Suppressor macrophage treated with lipopolysaccharide for 4 hours (primary cell): ENCODE data around the gene GNAO1.

Source experiments
- DNase-seq: peaks from one replicate; pipeline ENCODE4 v3.0.0-alpha.2; 2020

The GNAO1 gene

DNA sequence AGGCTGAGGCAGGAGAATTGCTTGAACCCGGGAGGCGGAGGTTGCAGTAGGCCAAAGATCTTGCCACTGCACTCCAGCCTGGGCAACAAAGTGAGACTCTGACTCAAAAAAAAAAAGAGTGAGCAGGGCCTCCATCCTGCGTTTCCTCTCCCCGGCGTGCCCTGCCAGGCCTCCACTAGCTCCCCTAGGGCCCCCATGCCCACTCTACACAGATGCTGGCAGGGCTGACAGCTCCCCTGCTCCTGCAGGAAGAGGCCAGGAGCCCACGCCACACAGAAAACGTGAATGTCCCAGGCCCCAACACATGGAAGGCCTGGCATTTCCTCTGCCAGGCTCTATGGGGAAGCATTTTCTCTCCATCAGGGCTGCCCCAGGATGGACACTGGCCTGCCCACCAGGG lies 124.7 kb downstream of the GNAO1 start:
- DNase-seq = no peak

DNA sequence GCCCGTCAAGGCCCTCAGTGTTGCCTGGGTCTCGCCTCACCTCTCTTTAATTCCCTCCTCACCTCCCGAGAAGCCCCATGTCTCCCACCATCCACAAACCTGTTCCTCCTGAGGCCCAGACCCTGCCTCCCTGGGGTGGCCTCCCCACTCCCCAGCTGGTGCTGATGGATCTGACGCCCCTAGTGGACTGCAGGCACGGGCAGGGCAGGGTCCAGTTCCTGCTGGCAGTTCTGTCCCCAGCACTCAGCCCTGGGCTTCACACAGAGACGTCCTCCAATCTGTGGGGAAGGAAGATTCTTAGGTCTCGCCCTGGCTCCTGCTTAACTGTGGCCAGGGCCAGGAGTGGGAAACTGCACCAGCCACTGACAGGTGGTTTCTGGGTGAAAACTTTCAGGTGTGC lies 125.3 kb downstream of the GNAO1 start:
- no peak for DNase-seq

DNA sequence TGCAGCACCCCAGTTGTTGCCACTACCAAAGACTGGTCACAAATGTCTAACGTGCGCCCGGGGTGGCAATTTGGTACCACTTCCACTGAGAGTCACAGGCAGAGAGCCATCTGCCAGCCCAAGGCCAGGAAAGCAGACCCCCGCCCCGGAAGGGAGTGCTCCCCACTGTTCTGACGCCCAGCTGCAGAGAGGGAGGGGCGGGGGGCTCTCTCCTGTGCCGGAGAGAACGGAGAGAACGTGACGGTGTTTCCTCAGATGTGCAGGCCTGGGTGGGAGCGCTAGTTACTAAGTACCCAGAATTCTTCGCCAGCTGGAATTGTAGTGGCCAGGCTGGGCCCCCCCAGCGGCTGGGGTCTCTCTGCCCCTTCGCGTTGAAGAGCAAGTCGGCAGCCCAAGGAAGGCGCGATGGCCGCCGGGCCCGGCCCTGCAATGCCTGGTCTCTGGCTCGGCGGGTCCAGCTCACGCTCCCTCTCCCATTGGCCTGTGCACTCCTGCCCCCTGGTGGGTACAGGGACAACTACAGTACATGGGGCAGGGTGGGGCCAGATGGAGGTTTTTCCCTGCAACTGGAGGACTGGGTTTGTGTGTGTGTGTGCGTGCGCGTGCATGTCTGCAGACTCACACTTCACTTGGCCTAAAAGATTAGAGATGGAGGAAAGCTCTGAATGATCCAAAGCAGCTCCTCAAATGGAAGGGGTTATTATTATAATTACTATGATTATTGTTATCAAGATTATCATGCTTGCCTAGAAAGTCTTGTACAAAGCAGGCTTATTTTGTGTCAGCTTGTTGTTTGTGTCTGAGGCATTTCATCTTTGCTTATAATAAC lies 126.9 kb downstream of the GNAO1 start:
- peak; percentile 82 for DNase-seq

DNA sequence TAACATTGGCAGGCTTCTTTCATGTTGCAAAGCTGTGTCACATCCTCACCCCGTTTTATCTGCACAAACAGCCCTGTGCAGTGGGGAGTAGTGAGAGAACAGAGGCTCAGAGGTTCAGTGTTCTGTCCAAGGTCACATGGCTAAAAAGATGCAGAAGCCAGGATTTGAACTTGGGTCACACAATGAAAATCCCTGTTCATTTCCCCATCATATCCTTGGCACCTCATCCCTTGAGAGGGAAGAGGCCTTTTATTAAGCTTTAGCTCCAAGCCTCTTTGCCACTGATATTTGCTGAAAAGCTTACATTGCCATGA lies 127.5 kb downstream of the GNAO1 start:
- no peak for DNase-seq

DNA sequence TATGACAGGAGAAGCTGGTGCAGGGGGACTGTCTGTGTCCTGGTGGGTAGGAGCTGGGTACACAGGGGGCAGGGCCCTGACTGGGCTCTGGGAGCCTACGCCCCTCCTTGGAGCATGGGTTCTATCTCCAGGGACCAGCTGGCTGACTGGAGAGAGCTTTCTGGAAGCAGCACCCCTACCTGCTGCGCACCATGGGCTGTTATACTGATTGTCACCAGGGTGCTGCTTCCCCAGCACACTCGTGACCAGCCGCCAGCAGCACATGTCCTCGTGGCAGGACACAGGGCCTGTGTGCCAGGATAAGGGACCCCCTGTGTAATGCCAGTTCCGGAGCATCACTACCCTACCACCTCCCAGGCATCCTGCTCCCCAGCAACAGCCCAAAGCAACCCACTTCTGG lies 128.1 kb downstream of the GNAO1 start:
- no peak for DNase-seq

DNA sequence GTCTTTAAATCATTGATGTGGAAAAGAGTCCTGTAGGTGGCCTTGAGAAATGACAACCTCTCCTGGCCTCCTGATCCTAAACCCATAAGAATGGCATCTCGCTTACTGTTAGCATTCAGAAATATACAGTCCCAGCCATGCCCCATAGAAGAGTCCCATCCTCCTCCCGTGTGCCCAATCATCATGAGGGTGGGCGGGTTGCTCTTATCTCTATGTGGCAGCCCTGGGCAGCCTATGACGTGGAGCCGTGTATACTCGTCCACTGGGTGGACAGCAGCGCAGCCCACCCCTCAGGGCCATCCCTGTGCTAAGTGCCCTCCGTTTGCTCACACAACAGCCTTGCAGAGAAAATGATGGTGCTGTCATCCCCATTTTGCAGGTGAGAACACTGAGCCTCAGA lies 128.8 kb downstream of the GNAO1 start:
- no peak for DNase-seq

DNA sequence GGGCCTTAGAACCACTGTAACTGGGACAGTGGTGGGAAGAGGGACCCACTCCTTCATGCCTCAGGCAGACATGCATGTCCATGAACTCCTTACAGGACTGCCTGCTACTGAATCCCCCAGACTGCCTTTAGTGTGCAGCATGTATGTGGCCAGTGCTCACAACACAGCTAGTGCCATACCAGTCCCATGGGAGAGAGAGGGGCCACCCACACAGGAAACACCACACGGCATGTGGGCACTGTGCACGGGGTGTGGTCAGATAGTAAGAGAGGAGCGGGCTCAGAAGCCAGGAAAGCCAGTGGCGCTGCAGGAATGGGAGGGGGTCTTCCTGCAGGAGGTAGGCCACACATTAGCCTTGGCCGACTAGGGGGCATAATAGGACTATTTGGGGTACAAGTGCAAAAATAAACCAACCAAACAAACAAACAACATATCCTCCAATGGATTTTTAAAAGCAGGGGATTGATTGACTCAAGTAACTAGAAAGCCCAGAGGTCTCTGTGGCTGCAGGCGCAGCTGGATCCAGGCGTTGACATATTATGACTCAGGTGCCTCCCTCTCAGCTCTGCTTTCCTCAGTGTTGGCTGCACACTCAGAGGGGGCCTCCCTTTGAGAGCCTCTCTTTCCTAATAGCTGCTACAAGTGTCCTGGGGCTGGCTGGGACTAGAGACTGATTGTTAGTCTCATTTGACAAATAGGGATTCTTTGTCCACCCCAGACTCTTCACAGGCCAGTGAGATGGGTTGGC lies 129.7 kb downstream of the GNAO1 start:
- no peak for DNase-seq

DNA sequence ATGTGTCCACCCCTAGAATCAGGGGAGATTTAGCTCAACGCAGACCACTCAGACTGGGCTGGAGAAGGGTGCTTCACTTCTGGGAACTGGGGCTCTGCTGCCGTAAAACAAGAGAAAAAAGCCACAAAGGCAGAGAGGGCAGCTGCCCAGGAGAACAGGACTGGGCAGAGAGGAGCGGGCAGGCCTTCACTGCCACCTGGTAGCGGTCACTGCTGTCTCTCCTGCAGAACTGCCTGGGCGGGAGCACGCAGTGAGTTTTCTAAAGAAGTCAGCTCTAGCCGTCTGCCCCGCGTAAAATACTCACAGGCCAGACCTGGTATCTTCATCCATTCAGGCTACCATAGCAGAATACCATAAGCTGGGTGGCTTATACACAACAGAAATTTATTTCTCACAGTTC lies 130.3 kb downstream of the GNAO1 start:
- DNase-seq = no peak

DNA sequence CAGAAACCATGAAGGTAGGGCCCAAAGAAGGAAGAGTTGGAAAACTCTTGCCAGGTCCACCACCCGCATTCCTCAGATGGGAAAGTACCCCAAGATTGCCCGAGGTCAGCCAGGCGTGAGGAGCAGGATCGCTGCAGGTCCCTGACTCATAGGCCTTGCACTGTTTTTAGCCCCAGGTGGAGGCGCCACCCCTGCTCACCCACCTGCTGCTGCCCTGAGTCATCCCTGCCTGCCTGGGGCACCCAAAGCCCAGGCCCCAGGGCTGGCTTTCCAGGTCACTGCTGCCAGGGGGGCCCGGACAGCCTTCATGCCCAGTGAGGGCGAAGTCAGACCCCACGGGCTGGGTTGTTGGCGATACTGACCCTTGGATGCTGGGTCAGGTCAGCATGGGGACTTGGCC lies 133.1 kb downstream of the GNAO1 start:
- no peak for DNase-seq

DNA sequence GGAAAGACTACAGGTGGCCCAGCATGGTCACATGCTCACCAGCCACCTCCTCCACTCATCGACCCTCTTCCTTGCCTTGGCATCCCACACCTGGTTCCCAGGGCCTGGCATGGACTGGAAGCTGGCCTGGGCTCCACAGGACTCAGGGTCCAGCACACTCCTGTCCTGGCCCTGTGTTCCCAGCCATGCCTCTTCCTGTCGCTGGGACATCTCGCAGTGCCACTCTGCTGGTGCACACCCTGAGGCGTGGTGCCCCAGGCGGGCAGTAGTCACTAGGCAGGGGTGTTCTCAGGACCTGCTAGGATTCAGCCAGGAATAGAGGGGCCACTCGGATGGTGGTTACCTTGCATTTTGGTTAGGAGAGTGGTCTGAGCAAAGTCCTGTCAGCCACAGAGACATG lies 134.7 kb downstream of the GNAO1 start:
- no peak for DNase-seq

DNA sequence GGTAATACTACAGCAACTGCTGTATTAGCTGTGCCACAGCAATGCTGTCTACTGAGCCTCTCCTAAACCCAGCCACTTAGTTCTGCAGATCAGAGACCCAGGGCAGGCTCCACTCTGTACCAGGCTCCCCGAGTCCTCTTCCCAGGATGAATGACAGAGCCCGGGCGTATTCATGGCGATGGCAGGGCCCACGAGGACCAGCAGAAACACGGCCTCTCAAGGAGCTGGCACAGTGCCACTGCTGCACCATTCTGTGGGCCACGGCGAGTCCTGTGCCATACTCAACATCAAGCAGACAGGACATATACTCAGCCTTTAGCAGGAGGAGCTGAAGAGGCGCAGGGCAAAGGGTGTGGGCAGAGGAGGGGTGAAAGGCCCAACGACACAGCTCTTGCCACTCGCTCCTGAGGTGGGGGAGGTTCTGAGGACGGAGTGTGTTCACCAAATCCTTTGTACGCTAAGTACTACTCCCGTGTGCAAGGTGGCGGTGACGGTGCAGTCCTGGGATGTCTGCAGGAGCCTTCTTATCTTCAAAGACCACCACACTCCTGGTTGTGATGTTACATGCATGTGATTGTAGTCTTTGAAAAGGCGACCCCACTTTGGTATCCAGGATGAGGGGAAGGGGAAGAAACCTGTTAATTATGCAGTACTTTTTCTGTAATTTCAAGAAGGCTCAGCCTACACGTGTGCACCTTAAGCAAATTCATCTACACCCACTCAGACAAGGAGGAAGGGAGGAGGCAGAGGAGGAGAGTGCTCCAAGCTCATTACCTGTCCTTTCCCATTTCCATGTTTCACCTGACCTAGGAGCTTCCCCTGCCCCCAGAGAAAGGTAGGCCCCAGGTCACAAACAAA lies 136.0 kb downstream of the GNAO1 start:
- DNase-seq = no peak

DNA sequence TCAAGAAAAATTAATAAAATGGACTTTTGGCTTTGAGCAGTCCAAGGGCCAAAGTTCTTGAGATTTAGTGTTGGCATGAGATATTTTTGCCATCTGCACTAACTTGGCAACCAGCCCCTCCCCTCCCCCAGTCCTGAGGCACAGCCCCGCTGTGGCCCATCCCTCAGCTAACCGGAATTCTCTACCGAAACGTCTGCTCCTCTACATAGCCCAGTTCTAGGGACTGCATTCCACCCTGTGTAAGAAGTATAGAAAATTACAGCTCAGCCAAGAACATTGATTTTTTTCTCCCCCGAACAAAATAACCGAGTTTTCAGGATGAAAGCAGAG lies 136.6 kb downstream of the GNAO1 start:
- no peak for DNase-seq

DNA sequence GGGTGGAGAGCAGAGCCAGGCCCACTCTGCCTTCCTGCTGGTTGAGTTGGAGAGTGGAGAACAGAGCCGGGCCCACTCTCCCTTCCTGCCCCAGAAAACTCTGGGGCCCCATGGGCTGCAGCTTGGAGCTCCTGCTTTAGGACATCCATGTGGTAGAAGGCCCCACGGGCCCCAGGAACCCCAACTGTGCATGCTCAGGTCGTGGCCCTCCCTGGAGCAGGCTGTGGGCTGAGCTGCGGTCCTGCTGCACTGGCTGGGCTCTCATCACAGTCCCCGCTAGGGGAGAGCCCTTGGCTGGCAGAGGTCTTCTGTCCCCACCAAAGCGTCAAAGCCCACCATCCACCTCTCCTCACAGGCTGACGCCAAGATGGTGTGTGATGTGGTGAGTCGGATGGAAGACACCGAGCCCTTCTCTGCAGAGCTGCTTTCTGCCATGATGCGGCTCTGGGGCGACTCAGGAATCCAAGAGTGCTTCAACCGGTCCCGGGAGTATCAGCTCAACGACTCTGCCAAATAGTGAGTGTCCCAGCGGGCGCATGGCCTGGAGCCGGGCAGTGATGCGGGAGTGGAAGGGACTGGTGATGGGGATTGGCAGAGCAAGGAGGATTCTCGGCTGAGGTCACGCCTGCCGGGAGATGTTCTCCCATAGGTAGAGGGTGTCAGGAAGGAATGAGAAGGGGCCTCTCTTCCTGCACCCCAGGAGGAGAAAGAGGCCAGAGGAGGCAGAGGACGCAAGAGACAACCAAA lies 137.2 kb downstream of the GNAO1 start:
- no peak for DNase-seq

DNA sequence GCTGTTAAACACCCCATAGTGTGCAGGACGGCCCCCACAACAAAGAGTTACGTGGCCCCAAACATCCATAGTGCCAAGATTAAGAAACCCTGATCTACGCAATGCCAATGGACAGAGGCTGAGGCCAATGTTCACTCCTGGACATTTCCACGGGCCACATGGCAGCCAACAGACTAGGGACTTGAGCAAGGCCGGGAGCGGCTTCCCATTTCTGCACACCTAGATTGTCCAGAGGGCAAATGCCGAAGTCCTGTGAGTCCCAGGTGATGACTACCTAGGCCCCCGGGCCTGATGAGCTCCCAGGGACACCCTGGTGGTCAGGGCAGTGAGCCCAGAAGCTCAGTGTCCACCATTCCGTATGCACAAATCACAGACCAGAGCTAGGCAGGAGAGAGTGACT lies 138.6 kb downstream of the GNAO1 start:
- no peak for DNase-seq

DNA sequence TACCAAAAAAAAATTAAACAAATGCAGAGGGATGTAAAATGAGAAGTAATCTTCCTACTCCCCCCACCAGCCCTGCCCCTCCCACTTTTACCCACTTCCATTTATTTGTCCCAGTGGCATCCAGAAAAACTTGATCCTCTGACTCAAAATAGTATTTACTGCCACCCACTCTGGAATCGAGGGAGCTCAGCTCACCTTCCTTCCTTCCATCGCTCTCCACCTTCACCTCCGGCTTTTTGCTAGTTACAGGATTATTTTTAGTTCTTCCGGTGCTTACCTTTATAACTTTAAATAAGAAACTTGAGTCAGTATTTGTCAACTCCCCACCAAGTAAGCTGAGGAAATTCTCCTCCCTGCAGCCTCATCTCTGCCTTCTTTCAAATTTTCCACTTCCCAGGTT lies 139.2 kb downstream of the GNAO1 start:
- DNase-seq = no peak

DNA sequence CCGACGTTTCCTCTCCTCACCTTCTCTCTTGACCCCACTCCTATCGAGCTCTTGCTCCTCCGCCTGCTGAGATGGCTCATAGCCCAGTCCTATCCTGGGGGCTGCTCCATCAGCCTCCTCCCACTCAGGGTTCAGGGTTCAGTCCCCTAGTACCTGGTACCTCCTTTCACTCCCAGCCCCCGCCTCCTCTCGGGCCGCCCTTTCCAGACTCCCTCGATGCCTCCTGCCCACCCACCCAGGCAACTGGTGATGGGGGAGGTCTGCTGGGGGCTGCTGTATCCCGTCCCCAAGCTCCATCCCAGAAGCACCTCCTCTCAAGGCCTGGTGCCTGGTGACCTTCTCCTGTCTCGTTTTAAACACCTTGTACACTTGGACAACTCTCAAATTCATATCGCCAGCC lies 140.1 kb downstream of the GNAO1 start:
- no peak for DNase-seq

DNA sequence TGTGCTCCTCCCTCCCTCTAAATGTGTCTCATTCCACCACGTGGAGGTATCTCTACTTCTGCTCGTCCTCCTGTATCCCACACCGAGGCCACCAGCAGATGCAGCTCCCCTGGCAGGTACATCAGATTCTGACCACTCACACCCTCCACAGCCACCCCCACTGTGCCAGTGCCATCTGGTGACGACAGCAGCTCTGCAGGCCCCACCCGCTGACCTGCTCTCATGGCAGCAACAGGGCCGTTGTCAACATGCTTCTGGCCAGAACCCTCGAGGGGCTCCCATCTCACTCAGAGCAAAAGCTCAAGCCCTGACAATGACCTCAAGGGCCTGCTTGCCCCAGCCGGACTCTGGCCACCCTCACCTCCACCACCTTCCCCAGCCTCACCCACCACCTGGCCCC lies 140.6 kb downstream of the GNAO1 start:
- DNase-seq = no peak

DNA sequence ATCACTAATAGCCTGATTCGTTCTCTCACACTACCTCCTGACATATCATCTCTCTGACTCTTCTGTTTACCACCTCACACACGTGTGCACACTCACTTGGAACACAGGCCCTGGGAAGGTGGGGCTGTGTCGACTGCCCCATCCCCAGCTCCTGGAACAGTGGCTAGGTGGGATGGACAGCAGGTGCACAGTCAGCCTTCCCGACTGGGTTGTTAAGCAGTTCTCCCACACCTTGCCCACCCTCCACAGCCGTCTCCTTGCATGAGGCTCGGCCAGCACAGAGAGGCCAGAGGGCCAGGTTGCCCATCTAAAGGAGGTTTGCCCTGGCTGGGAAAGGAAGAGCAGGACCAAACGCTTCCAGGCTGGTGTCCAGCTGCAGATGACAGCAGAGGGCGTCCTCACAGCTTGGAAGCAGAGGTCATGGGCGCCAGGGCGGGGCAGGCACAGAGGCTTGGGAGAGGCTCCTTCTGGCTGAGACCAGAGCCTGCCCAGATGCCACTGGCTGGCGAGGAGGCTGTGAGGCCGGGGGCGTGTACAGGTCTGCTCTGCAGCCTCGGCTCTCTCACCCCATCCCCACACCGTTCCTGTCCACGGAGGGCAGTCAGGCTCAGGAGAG lies 141.3 kb downstream of the GNAO1 start:
- peak; percentile 9 for DNase-seq

DNA sequence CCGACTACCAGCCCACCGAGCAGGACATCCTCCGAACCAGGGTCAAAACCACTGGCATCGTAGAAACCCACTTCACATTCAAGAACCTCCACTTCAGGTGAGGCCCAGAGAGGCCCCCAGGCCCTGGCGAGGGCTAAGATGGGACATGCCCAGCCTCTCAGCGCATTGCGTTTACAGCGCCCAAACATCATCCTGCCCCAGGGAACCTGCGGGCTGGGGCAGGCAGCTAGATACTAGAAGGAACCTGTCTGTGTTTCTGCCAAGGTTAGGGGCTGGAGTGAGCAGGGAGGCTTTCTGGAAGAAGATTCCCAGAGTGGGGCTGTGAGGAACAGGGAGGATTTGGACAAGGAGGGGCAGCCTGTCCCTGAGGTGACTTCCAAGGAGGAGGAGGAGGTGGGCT lies 143.5 kb downstream of the GNAO1 start:
- DNase-seq = no peak

DNA sequence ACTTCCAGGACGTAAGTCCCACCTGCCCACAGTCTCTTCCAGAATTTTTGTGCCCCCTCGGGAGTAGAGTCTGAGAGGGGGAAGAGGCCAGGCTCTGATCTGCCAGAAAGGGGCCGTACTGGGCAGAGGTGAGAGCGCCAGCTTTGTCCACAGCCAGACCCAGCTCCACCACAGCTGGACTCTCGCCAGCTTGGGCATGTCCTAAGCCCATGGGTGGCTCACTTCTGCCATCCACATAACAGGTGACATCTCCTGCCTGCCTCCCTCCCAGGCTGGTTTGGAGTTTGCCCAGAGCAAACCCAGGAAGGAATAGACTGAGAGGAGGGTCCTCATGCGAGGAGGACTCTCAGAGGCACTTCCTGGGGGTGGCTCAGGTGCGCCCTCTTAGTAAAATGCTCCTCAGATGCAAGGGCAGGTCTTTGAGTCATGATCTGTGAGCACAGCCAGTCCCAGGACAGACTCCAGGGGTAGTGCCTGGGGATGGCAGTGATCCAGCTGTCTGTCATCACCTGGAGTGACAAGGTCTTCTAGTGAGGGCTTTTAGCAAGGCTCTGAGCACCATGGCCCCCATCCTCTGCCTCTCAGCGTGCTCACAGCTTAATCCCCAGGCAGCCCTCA lies 144.9 kb downstream of the GNAO1 start:
- DNase-seq = no peak

DNA sequence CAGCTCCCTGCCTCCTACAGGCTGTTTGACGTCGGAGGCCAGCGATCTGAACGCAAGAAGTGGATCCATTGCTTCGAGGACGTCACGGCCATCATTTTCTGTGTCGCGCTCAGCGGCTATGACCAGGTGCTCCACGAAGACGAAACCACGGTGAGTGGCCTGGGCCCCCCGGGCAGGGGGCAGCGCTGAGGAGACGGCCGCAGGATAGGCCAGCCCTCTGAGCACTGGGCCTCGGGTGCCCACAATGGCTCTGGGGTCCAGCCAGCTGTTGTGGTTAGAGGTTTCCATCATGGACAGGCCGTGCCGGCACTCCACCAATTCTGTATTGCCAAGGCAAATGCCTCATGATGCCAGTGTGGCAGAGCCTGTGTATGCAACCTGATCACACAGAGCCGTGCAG lies 145.4 kb downstream of the GNAO1 start:
- DNase-seq = no peak

DNA sequence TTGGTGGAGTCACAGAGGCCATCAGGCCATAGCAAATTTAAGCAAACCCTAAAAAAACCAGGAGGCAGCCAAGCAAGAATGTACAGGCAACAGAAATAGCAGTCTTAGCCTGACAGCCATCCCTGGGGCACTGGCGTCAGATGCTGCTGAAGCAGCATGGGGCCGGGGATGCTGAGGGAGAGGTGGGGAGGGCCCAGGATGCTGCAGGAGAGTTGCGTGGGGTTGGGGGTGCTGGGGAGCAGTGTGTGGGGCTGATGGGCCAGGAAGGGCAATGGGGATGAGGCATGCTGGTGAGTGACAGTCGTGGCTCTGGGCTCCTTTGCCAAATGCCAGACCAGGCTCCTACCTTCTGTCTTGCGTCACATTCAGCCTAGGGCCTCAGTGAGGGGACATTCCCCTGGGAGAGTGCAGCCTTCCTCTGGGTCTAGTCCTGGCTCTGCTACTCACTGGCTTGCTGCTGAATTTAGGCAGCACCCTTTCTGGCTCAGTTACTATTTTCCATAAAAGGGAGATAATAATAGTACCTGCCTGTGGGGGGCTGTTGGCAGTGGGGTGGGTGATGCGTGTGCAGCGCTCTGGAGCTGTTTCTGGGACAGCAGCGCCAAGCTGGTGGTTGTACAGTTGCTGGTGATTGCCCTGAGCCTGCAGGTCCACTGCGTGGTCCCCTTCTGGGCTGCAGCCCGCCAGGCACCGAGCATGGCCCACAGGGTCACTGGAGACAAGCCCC lies 146.0 kb downstream of the GNAO1 start:
- DNase-seq = no peak
